HL-60 (cell line): ENCODE results near the gene ZNF219.

Experiments used
- DNase-seq, 2 experiments: peaks; one replicate each; pipeline ENCODE4 v3.0.0-alpha.2; 2010 to 2020; ENCODE audit warnings: low read depth in 1 of 2, low spot score in 1 of 2
- H3K27ac ChIP-seq: fragments of 250-450 bp; sonication (Bioruptor Pico); replicated peaks from 2 replicates; pipeline ENCODE4 v1.5.1; 2020; ENCODE audit warnings: mild to moderate bottlenecking, moderate library complexity
- H3K27me3 ChIP-seq: fragments of 250-450 bp; sonication (Bioruptor Pico); 2 replicates; pipeline ENCODE4 v1.5.1; 2021; ENCODE audit warnings: mild to moderate bottlenecking, moderate library complexity; ENCODE audit not compliant: insufficient read depth, poor library complexity, severe bottlenecking
- H3K4me3 ChIP-seq: replicated peaks from 2 replicates; pipeline ENCODE4 v1.5.1; 2011; ENCODE audit warnings: mild to moderate bottlenecking, control low read depth, low read length; ENCODE audit not compliant: insufficient read depth
- GABPA ChIP-seq: IDR thresholded peaks from 2 replicates; pipeline ENCODE4 v1.6.1; 2012; ENCODE audit warnings: low read depth
- POLR2AphosphoS5 ChIP-seq: IDR thresholded peaks from 2 replicates; pipeline ENCODE4 v1.6.1; 2012; ENCODE audit warnings: low read depth
- SPI1 ChIP-seq: IDR thresholded peaks from 2 replicates; pipeline ENCODE4 v1.6.1; 2012; ENCODE audit warnings: low read depth, mild to moderate bottlenecking, borderline replicate concordance
- TF ChIP-seq, protein P1 (sequence below): IDR thresholded peaks from one replicate; pipeline ENCODE4 v1.5.1; 2011; ENCODE audit warnings: low read length, control low read depth, inconsistent platforms; ENCODE audit not compliant: insufficient read depth
- TF ChIP-seq, protein P2 (sequence below): IDR thresholded peaks from 2 replicates; pipeline ENCODE4 v1.6.1; 2012; ENCODE audit warnings: low read depth; ENCODE audit not compliant: insufficient replicate concordance

The ZNF219 gene

DNA sequence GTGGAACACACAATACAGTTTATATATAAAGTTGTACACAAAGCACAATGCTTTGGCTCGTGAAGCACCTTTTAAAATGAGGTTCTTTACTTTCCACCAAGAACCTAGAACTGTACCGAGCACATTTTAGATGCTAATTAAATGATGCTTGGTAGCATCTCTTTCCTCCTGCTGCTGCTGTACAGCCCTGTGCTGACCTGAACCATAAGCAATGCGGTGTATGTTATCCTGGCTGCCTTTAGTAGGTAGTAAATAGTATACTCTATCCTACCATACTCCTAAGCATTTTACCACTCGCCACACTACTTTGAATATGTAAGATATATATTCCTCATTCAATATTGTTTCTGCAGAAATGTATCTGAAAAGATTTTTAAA lies 43.7 kb downstream of the ZNF219 start:
- H3K27me3 ChIP-seq, result no peaks in the 10 kb centered on the region
- no peak overlapping the region for H3K27ac ChIP-seq
- H3K4me3 ChIP-seq, result no peak overlapping the region
- TF ChIP-seq POLR2AphosphoS5 (no peak), GABPA (no peak), SPI1 (no peak)
- TF ChIP-seq, protein P1, sequence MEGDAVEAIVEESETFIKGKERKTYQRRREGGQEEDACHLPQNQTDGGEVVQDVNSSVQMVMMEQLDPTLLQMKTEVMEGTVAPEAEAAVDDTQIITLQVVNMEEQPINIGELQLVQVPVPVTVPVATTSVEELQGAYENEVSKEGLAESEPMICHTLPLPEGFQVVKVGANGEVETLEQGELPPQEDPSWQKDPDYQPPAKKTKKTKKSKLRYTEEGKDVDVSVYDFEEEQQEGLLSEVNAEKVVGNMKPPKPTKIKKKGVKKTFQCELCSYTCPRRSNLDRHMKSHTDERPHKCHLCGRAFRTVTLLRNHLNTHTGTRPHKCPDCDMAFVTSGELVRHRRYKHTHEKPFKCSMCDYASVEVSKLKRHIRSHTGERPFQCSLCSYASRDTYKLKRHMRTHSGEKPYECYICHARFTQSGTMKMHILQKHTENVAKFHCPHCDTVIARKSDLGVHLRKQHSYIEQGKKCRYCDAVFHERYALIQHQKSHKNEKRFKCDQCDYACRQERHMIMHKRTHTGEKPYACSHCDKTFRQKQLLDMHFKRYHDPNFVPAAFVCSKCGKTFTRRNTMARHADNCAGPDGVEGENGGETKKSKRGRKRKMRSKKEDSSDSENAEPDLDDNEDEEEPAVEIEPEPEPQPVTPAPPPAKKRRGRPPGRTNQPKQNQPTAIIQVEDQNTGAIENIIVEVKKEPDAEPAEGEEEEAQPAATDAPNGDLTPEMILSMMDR, result no peak
- TF ChIP-seq, protein P2, sequence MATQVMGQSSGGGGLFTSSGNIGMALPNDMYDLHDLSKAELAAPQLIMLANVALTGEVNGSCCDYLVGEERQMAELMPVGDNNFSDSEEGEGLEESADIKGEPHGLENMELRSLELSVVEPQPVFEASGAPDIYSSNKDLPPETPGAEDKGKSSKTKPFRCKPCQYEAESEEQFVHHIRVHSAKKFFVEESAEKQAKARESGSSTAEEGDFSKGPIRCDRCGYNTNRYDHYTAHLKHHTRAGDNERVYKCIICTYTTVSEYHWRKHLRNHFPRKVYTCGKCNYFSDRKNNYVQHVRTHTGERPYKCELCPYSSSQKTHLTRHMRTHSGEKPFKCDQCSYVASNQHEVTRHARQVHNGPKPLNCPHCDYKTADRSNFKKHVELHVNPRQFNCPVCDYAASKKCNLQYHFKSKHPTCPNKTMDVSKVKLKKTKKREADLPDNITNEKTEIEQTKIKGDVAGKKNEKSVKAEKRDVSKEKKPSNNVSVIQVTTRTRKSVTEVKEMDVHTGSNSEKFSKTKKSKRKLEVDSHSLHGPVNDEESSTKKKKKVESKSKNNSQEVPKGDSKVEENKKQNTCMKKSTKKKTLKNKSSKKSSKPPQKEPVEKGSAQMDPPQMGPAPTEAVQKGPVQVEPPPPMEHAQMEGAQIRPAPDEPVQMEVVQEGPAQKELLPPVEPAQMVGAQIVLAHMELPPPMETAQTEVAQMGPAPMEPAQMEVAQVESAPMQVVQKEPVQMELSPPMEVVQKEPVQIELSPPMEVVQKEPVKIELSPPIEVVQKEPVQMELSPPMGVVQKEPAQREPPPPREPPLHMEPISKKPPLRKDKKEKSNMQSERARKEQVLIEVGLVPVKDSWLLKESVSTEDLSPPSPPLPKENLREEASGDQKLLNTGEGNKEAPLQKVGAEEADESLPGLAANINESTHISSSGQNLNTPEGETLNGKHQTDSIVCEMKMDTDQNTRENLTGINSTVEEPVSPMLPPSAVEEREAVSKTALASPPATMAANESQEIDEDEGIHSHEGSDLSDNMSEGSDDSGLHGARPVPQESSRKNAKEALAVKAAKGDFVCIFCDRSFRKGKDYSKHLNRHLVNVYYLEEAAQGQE, result no peak
- DNase-seq, result no peak

DNA sequence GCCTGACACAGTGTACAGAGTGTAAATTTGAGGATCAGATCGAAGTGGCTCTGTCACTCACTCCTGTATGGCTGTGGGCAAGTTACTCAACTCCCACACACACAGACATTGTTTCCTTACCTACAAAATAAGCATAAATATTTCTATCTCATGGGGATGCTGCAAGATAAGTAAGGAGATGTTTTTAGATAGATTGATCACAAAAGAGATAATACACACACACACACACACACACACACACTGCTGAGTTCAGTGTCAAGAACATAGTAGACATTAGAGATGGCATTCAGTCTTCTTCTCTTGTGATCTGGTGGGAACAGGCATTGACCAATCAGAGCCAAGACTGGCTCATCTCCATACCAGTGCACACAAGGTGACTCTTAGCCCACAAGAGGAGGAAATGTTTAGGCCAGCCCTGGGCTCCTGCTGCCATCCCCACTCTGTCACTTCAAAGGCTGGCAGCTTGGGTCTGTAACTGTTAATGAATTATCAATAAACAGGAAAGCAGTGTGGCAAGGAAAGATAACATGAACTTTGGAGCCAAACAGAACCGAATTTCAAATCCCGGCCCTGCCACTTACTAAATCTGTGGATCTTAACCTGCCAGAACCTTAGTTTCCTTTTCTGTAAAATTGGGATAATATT lies 44.2 kb downstream of the ZNF219 start:
- no peak for DNase-seq
- Histone ChIP-seq H3K27me3 (no peaks in the 10 kb centered on the region), H3K27ac (no peak overlapping the region), H3K4me3 (no peak overlapping the region)
- TF ChIP-seq GABPA (no peak), POLR2AphosphoS5 (no peak)

DNA sequence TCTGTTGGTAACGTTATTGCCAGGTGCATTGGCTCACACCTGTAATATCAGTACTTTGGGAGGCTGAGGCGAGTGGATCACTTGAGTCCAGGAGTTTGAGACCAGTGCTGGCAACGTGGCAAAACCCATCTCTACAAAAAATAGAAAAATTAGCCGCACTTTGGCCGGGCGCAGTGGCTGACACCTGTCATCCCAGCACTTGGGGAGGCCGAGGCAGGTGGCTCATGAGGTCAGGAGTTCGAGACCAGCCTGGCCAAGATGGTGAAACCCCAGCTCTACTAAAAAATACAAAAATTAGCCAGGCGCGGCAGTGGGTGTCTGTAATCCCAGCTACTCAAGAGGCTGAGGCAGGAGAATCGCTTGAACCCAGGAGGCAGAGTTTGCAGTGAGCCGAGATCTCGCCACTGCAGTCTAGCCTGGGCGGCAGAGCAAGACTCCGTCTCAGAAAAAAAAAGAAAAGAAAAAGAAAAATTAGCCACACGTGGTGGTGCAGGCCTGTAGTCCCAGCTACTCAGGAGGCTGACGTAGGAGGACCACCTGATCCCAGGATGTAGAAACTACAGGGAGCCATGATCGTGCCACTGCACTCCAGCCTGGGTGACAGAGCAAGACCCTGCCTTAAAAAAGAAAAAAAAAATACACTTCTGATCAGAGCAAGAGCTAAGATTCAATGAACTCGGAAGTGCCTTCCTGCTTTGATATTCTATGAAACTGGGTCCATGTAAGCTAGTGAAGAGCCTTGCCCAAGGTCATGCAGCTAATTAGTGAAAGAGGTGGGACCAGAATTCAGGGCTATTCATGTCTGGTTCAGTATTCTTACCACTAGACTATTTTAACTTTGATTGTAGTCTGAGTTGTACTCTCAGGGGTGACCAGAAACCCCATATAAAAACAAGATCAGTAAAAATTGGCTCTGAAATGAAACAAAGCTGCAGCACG lies 45.0 kb downstream of the ZNF219 start:
- H3K27ac ChIP-seq, result no peak overlapping the region
- no peak for DNase-seq
- no peak for TF ChIP-seq SPI1
- TF ChIP-seq, protein P2, result no peak
- TF ChIP-seq, protein P1, result no peak

DNA sequence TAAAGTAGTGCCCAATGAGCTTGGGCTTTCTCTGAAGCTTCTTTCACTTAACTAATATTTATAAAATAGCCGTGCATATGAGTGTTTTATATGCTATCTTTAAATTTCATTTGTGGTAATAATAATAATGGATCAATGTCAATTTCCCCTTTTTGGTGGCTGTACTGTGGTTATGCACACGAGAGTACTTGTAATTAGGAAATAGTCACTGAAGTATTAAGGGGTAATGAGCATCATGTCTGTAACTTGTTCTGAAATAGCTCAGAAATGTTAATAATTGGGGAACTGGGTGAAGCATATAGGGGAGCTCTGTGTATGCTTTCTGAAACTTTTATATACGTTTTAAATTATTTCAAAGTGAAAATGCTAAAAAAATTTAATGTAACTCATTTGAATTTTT lies 47.9 kb downstream of the ZNF219 start:
- TF ChIP-seq POLR2AphosphoS5 (no peak), GABPA (no peak), SPI1 (no peak)
- TF ChIP-seq, protein P2, result no peak
- TF ChIP-seq, protein P1, result no peak
- no peak for DNase-seq
- Histone ChIP-seq H3K27me3 (no peaks in the 10 kb centered on the region), H3K4me3 (no peak overlapping the region), H3K27ac (no peak overlapping the region)

More for the DNA sequence above, 45.0 kb downstream of the ZNF219 start:
- Histone ChIP-seq H3K27me3 (no peaks in the 10 kb centered on the region), H3K4me3 (no peak overlapping the region)
